ENCODE measurements around the gene MACROH2A2.
"Not testable (repeated sequence)": the region's sequence is repeated elsewhere in the genome, so short reads cannot be mapped to it uniquely, and the experiment has no call there.

Gene MACROH2A2

DNA sequence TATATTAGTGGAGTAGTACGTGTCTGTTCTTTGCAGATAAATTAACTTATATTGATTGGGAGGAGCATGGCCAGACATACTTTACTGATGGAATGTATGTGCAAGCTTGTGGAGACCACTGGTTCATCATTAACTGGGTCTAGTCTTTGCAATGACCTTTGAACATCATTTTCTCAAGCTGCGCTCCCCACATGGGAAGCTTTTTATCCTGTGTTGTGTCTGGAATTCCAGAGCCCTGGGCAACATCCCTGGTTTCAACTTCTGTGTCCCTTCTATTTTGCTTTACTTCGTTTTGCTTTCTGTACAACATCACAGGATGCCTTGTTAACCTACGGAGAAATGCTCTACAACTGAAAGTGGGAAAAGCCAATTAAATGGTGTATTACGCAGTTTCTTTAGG is 38.3 kb downstream of the MACROH2A2 start:
- Histone ChIP-seq H3K4me1 (ENCODE audit: control insufficient read depth, insufficient read depth, low read length) (no peaks in the 10 kb centered on the region), H3K36me3 (ENCODE audit: control insufficient read depth, insufficient read depth, low read length) (peaks cover 7% of the 10 kb centered on the region), H3K4me3 (ENCODE audit: low read depth, low read length) (no peak overlapping the region), H3K9me3 (ENCODE audit: control insufficient read depth, insufficient read depth, low read length) (no peaks in the 10 kb centered on the region), H3K27me3 (ENCODE audit: control insufficient read depth, insufficient read depth, low read length) (no peaks in the 10 kb centered on the region), H3K9ac (ENCODE audit: low read depth, low read length) (no peak overlapping the region)

DNA sequence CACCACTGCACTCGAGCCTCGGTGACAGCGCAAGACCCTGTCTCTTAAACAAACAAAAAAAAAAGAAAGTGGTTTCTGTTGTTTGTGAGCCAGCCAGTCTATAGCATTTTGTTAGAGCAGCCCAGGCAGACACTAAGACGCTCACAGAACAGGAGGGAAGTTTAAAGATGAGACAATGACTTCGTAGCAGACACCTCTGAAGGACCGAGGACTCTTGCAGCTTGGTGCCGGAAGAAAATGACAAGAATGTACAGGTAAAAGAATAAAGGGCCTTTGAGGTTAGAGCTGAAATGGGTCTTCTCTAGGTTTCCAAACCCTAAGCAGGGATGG is 39.7 kb downstream of the MACROH2A2 start:
- H3K36me3 ChIP-seq (ENCODE audit: control insufficient read depth, insufficient read depth, low read length): peaks cover 9% of the 10 kb centered on the region

DNA sequence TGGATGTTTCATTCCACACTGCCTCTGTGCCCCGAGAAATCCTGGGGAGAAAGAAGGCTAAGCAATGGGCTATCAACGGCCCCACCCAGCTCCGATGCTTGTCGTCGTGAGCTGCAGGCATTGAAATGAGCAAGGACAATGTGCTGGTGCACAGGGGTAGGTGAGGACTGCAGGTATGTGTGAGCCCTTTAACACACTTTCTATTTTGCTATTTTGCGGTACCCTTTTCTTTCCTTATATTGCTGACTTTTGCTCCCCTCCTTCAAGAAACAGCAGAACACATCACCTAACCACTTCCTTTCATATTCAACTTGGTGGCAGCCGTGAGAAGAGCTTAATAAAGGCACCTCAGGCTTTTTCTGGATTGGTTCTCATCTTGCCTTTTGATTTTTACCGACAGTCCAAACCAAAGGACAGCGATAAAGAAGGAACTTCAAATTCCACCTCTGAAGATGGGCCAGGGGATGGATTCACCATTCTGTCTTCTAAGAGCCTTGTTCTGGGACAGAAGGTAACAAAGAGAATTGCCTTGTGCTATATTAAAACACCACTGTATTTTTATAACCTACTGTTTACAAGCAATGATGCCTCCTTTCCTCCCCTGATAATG is 40.8 kb downstream of the MACROH2A2 start:
- no peaks in the 10 kb centered on the region for H3K4me1 ChIP-seq (ENCODE audit: control insufficient read depth, insufficient read depth, low read length)
- H3K27me3 ChIP-seq (ENCODE audit: control insufficient read depth, insufficient read depth, low read length): no peaks in the 10 kb centered on the region
- H3K36me3 ChIP-seq (ENCODE audit: control insufficient read depth, insufficient read depth, low read length): peaks cover 9% of the 10 kb centered on the region
- H3K4me3 ChIP-seq (ENCODE audit: low read depth, low read length): no peak overlapping the region
- no peaks in the 10 kb centered on the region for H3K9me3 ChIP-seq (ENCODE audit: control insufficient read depth, insufficient read depth, low read length)
- H3K9ac ChIP-seq (ENCODE audit: low read depth, low read length): no peak overlapping the region

More for the DNA sequence above, 39.7 kb downstream of the MACROH2A2 start:
- no peak overlapping the region for H3K9ac ChIP-seq (ENCODE audit: low read depth, low read length)
- H3K27me3 ChIP-seq (ENCODE audit: control insufficient read depth, insufficient read depth, low read length): no peaks in the 10 kb centered on the region
- no peaks in the 10 kb centered on the region for H3K9me3 ChIP-seq (ENCODE audit: control insufficient read depth, insufficient read depth, low read length)
- no peak overlapping the region for H3K4me3 ChIP-seq (ENCODE audit: low read depth, low read length)
- H3K4me1 ChIP-seq (ENCODE audit: control insufficient read depth, insufficient read depth, low read length): no peaks in the 10 kb centered on the region

DNA sequence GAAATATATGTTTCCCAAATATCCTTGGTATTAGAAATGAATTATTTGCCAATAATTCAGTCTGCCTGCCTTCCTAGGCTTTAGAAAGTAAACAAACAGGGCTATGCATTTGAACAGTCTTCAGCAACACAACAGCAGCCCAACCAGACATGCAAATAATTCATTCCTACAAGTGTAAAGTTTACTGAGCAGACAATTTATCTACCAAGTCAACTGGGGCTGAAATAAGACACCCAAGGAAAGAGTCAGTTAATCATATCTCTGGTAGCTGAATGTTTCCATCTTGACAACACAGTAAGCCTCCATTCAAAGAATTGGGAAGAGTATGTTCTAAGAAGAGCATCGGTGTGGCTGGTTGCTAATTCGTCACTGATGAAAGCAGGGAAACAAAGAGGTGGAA is 41.6 kb downstream of the MACROH2A2 start:
- H3K4me1 ChIP-seq (ENCODE audit: control insufficient read depth, insufficient read depth, low read length): no peaks in the 10 kb centered on the region
- no peaks in the 10 kb centered on the region for H3K9me3 ChIP-seq (ENCODE audit: control insufficient read depth, insufficient read depth, low read length)
- H3K27me3 ChIP-seq (ENCODE audit: control insufficient read depth, insufficient read depth, low read length): no peaks in the 10 kb centered on the region
- H3K9ac ChIP-seq (ENCODE audit: low read depth, low read length): no peak overlapping the region
- H3K36me3 ChIP-seq (ENCODE audit: control insufficient read depth, insufficient read depth, low read length): peaks cover 9% of the 10 kb centered on the region
- H3K4me3 ChIP-seq (ENCODE audit: low read depth, low read length): no peak overlapping the region

DNA sequence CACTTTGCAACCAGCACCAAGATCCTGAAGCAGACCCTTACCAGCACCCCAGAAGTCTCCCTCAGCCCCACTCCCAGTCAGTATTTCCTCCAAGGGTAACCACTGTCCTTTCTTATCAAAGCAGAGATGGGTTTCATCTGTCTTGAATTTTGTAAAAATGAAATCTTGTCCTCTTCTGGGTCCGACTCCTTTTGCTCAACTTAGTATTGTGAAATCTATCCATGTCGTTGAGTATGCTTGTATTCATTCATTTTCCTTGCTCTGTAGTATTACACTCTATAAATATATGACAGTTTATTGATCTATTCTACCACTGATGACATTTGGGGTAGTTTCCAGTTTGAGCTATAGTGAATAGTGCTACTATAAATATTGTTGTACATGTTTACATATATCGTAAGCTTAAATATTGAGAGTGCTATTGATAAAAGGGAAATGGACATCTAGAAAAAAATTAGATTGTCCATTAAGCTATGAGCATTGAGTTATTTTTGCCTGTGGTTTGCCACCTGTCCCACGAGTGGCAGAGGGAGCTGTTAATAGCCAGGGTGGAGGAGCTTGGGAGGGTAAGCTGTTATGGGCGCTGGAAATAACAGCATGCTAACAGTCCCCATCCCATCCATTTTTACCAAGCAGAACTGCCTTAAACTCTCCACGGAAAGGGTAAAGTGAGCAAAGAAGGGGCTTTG is 43.5 kb downstream of the MACROH2A2 start:
- Histone ChIP-seq H3K4me1 (ENCODE audit: control insufficient read depth, insufficient read depth, low read length) (no peaks in the 10 kb centered on the region), H3K9ac (ENCODE audit: low read depth, low read length) (no peak overlapping the region), H3K36me3 (ENCODE audit: control insufficient read depth, insufficient read depth, low read length) (peaks cover 9% of the 10 kb centered on the region), H3K27me3 (ENCODE audit: control insufficient read depth, insufficient read depth, low read length) (no peaks in the 10 kb centered on the region), H3K9me3 (ENCODE audit: control insufficient read depth, insufficient read depth, low read length) (no peaks in the 10 kb centered on the region), H3K4me3 (ENCODE audit: low read depth, low read length) (no peak overlapping the region)

DNA sequence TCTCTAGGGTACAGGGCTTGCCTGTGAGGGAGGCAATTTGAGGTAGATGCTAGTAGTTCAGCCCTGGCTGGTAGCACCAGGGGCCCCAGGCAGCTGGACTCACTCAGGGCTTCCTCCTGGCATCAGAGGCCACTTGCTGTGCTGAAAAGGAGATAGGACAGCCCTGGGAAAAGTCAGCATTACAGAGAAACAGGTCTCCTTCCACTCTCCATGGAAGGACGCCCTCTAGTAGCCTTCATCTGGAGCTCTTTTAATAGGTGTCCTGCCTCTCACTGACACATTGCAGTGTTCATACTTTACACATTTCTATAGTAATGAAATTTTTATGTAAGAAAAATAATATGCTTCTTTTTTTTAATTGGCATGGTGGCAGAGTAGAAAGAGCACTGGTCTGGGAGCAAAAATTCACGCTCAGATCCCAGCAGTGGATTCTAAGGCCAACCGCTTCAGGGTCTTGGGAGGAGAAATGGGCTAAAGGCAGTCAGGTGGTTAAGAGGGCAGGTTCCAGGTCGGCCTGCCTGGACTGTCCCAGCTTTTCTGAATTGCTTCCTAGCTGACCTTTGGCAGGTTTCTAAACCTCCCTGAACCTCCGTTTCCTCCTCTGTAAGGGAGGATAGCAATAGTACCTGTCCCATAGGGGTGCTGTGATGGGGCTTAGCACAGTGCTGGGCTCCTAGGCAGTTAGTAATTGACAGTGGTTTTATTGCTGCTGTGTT is 44.2 kb downstream of the MACROH2A2 start:
- no peaks in the 10 kb centered on the region for H3K27me3 ChIP-seq (ENCODE audit: control insufficient read depth, insufficient read depth, low read length)
- no peak overlapping the region for H3K9ac ChIP-seq (ENCODE audit: low read depth, low read length)
- H3K9me3 ChIP-seq (ENCODE audit: control insufficient read depth, insufficient read depth, low read length): no peaks in the 10 kb centered on the region
- no peak overlapping the region for H3K4me3 ChIP-seq (ENCODE audit: low read depth, low read length)
- no peaks in the 10 kb centered on the region for H3K4me1 ChIP-seq (ENCODE audit: control insufficient read depth, insufficient read depth, low read length)
- H3K36me3 ChIP-seq (ENCODE audit: control insufficient read depth, insufficient read depth, low read length): peaks cover 9% of the 10 kb centered on the region

DNA sequence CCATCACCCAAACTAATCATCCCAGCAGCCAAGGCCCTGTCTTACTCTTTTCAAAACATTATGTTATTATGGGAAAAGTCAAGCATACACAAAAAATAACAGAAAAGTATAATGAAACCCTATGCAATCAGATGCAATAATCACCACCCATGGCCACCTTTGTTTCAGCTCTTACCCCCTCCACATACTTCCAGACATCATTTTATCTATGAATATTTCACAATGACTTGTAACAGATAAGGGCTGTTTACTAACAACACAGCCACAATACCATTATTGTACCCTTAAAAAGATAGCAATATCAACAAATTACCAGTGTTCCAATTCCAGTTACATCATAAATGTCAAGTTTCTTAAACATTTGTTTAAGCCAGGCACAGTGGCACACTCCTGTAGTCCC is 44.8 kb downstream of the MACROH2A2 start:
- Histone ChIP-seq H3K27me3 (ENCODE audit: control insufficient read depth, insufficient read depth, low read length) (no peaks in the 10 kb centered on the region), H3K36me3 (ENCODE audit: control insufficient read depth, insufficient read depth, low read length) (peaks cover 11% of the 10 kb centered on the region), H3K9me3 (ENCODE audit: control insufficient read depth, insufficient read depth, low read length) (no peaks in the 10 kb centered on the region), H3K9ac (ENCODE audit: low read depth, low read length) (no peak overlapping the region), H3K4me1 (ENCODE audit: control insufficient read depth, insufficient read depth, low read length) (no peaks in the 10 kb centered on the region), H3K4me3 (ENCODE audit: low read depth, low read length) (no peak overlapping the region)

DNA sequence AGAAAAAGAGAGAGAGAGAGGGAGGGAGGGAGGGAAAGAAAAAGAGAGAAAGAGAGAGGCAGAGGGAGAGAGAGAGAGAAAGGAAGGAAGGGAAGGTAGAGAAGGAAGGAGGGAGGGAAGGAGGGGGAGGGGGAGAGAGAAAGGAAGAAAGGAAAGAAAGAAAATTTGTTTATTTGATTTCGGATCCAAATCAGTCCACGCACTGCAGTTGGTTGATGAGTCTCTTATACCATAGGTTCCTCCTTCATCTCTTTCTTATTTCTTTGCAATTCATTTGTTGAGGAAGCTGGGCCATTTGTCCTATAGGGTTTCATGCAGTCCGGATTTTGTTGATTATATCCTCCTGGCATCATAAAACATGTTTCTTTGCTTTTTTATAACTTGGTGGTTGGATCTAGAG is 45.6 kb downstream of the MACROH2A2 start:
- Histone ChIP-seq H3K9me3 (ENCODE audit: control insufficient read depth, insufficient read depth, low read length) (no peaks in the 10 kb centered on the region), H3K4me3 (ENCODE audit: low read depth, low read length) (no peak overlapping the region), H3K4me1 (ENCODE audit: control insufficient read depth, insufficient read depth, low read length) (no peaks in the 10 kb centered on the region), H3K27me3 (ENCODE audit: control insufficient read depth, insufficient read depth, low read length) (no peaks in the 10 kb centered on the region), H3K9ac (ENCODE audit: low read depth, low read length) (no peak overlapping the region), H3K36me3 (ENCODE audit: control insufficient read depth, insufficient read depth, low read length) (peaks cover 11% of the 10 kb centered on the region)

DNA sequence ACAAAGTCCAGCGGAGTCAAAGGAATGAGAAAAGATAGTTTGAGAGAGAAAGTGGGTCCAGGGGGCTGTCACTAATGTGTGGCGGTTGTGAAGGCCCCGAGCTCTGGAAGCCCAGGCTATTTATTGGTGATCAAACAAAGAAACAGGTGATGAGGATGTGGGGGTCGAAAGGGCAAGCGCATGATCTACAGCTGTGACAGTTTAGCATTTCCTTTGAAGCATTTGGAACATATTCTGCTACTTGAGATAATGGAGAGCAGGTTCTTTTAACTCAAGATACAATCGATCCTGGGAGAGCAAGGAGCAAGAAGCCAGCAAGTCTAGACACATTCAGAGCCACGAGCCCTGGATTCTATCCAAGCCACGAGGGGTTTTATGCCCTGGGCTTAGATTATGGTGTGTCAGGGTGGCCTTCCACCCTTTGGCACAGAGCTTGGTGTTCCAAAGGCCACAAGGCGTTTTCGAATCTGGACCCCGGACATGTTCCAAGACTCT is 48.5 kb downstream of the MACROH2A2 start:
- not testable (repeated sequence) for H3K4me3 ChIP-seq (ENCODE audit: low read depth, low read length); H3K27me3 ChIP-seq (ENCODE audit: control insufficient read depth, insufficient read depth, low read length); H3K4me1 ChIP-seq (ENCODE audit: control insufficient read depth, insufficient read depth, low read length); H3K36me3 ChIP-seq (ENCODE audit: control insufficient read depth, insufficient read depth, low read length); H3K9ac ChIP-seq (ENCODE audit: low read depth, low read length); H3K9me3 ChIP-seq (ENCODE audit: control insufficient read depth, insufficient read depth, low read length)

DNA sequence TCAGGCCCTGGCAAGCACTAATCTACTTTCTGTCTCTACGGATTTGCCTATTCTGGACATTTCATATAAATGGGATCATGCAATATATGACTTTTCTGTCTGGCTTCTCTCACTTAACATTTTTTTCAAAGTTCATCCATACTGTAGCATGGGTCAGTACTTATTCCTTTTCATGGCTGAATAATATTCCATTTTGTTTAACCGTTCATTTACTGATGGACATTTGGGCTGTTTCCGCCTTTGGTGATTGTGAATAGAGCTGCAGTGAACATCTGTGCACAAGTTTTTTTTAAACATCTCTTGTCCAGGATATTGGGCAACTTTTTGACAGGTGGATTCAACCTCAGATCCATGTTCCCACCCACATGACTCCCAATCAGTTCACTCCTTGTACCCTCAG is 49.0 kb downstream of the MACROH2A2 start:
- H3K4me1 ChIP-seq (ENCODE audit: control insufficient read depth, insufficient read depth, low read length): no peaks in the 10 kb centered on the region
- no peak overlapping the region for H3K4me3 ChIP-seq (ENCODE audit: low read depth, low read length)
- H3K9me3 ChIP-seq (ENCODE audit: control insufficient read depth, insufficient read depth, low read length): no peaks in the 10 kb centered on the region
- peaks cover 4% of the 10 kb centered on the region for H3K36me3 ChIP-seq (ENCODE audit: control insufficient read depth, insufficient read depth, low read length)
- H3K9ac ChIP-seq (ENCODE audit: low read depth, low read length): no peak overlapping the region
- no peaks in the 10 kb centered on the region for H3K27me3 ChIP-seq (ENCODE audit: control insufficient read depth, insufficient read depth, low read length)

DNA sequence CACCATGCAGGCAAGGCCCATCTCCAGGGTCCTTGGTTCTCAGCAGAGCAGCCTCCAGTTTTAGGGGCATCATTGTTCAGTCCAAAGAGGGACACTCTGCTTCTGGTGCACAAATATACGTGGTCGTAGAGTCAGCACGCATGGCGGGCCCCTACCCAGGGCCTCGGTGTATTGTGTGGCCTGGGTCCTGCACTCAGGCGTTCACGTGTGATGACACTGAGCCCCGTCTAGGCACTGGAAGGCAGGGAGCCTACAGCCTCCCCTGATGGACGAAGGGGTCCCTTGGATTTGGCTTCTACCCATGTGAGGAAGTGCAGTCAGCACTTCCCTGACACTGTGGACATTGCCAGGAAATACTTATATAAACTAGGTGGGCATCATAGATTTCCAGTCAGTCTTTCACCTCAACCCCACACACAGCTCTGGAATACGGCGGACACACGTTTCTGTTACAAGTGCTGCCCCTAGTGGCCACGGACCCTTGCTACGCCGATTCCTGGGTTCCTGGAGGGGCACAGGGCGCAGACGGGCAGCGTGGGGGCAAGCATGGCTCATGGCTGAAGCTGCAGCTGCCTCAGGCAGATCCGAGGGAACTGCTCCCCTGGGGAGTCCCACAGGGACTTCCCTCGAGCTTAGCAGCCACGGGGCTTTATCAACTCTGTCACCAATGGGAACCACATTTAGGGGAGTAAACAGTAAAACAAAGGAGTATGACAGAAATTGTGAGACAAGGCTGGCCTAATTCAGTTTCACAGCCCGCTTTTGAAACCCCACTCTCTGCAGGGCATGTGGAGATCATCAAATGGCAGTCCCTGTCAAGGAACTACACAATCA is 54.5 kb downstream of the MACROH2A2 start:
- no peaks in the 10 kb centered on the region for H3K9me3 ChIP-seq (ENCODE audit: control insufficient read depth, insufficient read depth, low read length)
- H3K4me3 ChIP-seq (ENCODE audit: low read depth, low read length): no peak overlapping the region
- H3K36me3 ChIP-seq (ENCODE audit: control insufficient read depth, insufficient read depth, low read length): no peaks in the 10 kb centered on the region
- H3K27me3 ChIP-seq (ENCODE audit: control insufficient read depth, insufficient read depth, low read length): no peaks in the 10 kb centered on the region
- no peak overlapping the region for H3K9ac ChIP-seq (ENCODE audit: low read depth, low read length)
- no peaks in the 10 kb centered on the region for H3K4me1 ChIP-seq (ENCODE audit: control insufficient read depth, insufficient read depth, low read length)

Measured in iPS-15b (cell line).